ELF-1 (cell line): ENCODE measurements around the gene TRIM59.
A peak's percentile ranks its signal among the peaks of the same experiment; 100 is the strongest.

Source experiments
- DNase-seq: peaks from one replicate; pipeline ENCODE4 v3.0.0-alpha.2; 2016; ENCODE audit warnings: low read depth, low spot score

TRIM59 gene, protein sequence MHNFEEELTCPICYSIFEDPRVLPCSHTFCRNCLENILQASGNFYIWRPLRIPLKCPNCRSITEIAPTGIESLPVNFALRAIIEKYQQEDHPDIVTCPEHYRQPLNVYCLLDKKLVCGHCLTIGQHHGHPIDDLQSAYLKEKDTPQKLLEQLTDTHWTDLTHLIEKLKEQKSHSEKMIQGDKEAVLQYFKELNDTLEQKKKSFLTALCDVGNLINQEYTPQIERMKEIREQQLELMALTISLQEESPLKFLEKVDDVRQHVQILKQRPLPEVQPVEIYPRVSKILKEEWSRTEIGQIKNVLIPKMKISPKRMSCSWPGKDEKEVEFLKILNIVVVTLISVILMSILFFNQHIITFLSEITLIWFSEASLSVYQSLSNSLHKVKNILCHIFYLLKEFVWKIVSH

DNA sequence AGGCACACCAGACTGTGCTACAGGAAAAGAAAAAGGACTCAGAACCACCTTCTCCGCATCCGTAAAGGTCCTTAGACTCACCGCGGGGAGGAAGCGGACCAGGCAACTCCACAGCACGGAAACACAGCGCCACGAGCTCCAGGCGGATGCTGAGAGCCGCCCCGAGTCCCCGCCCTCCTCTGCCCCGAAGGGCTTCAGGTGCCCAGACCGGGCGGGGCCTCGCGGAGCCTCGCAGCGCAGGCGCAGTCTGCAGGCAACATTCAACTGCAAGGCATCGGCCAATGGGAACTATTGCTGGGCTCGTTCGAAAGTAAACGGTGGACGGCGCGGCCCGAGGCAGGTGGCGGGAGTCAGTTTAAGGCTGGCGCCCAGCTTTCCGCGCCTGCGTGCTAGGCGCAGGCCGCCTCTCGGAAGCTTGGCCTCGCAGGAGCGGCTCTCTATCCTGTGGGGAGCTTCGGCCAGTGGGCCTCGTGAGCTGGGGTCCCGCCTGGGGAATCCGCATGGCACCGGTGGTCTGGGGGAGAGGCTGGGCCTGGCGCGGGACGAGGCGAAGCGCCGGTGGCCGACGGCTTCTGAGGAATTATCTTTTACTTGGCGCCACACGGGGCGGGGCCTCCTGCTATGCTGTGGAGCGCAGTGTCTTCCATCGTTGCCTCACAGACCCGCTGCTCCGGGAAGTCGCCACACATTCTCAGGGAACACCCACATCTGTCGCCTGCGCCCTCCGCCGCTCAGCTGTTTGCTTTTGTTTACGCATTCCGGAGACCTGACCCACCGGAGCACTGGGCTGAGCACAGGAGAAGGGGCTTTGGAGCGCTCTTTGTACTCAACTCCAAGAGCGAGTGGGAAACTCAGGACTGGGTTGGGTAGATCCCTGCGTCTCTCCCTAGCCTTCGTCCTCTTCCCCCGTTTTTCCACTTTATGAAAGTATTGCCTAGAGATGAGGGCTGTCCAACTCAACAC lies at the start of gene TRIM59:
TRIM59 (minus strand) TSS at position 151 of the 963 bp plus-strand sequence. CDS start 10,603 bp downstream, outside the sequence.
- peak; percentile 99 for DNase-seq

DNA sequence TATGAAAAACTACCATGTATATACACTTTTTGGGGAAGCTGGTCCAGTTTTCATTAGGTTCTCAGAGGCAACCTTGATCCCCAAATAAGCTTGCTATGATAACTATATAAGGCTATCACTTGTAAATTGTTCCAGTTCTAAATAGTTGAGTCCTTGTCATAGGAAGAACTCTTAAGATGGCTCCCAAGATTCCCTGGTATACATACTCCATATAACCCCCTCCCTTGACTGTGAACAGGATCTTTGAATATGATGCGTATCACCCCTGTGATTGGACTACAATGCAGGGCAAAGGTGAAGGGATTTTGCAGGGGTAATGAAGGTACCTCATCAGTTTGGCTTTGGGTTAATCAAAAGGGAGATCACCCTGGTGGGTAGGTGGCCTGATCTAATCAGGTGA lies 48.6 kb upstream of the TRIM59 start:
- no peak for DNase-seq

DNA sequence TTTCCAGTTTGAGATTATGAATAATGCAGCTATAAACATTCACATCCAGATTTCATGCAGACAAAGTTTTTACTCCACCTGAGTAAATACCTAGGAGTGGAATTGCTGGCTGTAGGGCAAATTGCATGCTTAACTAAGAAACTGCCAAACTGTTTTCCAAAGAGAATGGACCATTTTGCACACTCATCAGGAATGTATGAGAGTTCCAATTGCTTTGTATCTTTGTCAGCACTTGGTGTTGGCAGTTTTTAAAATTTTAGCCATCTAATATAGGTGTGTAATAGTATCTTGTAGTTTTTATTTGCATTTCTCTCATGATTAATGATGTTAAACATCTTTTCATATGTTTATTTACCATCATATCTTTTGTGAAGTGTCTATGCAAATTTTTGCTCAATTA lies 40.6 kb upstream of the TRIM59 start:
- DNase-seq, result no peak

DNA sequence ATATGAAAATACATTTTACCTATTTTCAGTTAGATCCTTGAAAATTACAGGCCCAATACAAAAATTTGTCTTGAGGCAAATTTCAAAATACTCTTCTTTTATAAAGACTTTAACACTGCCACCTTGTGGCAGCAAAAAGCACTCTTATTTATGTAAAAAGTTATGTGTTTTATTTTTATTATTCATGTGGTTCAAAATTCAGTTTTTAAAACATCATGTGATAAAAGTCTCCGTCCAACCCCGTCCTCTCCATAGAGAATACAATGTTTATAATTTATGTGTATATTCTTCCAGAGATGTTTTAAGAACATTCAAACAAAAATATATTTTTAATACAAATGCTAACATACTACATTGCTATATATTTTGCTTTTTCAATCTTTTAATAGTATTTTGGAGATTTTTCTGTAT lies 36.9 kb upstream of the TRIM59 start:
- no peak for DNase-seq

DNA sequence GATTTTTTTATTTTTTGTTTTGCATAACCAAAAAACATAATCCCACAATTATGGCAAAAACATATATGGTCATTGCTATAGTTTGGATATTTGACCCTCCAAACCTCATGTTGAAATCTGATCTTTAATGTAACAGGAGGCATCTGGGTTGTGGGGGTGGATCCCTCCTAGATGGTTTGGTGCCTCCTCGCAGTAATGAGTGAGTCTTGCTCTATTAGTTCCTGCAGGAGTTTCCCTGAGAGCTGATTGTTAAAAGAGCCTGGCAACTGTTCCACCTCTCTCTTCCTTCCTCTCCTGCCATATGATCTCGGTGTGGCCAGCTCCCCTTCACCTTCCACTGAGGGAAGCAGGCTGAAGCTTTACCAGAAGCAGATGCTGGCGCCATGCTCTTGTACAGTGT lies 33.2 kb upstream of the TRIM59 start:
- no peak for DNase-seq

DNA sequence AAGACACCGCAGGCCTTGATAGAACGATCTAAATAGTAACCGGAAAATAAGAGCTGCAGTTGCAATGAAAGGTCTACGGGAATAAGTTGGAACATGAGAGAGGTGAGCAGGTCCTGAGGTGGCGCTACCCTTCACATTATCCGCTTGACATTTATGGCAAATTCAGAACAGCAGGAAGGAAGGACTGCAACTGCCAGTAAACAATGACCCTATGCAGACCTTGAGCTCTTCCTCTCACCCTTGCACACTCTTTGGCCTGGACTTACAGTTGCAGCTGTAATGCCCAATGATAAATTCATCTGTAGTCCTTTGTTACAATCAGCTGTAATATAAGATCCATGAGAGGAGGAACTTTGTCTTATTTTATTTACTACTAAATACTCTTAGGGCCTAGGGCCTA lies 32.3 kb upstream of the TRIM59 start:
- DNase-seq, result no peak

DNA sequence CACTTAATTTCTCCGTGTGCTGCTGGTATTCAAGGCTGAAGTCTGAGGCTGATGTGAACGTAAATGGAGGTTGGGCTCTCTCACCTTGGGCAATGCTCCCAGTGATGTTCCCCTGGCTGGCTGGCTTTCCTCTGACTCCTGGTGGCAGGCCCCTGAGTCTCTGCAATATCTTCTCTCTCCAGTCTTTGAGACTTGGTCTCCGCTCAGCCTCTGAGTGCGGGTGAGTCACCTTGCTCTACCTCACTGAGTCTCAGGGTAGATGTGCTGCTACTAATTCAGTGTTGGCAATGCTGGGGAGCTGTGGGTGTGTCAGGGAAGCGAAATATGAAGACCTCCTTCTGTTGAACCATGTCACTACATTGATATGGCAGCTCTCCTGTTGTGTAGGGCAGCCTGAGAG lies 31.3 kb upstream of the TRIM59 start:
- DNase-seq, result peak; percentile 30

DNA sequence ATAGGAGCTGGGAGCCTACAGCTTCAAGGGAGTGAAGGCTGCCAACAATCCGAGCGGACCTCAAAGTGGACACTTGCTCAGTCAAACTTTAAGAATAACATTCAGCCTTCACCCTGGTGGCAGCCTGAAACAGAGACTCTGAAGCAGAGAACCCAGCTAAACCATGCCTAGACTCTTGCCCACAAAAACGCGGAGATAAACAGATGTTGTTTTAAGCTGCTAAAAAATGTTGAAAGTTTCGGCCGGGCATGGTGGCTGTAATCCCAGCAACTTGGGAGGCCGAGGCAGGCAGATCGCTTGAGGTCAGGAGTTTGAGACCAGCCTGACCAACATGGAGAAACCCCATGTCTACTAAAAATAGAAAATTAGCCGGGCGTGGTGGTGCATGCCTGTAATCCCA lies 29.8 kb upstream of the TRIM59 start:
- no peak for DNase-seq

DNA sequence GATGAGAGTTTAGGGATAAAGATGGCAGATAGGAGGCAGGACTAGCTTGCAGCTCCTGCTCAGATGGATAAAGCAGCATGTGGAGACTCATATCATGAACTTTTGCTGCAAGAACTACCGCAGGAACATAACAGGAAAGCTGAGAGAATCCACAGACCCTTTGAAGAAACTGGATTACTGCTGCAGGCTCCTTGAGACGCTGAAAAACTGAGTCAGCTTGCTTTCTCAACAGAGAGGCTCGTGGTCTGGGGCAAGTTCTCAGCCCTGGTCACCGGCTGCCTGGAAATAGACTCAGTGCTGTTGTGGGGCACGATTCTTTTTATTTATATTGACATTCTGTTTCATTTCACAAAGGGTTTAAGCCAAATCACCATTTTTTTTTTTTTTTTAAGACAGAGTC lies 28.8 kb upstream of the TRIM59 start:
- DNase-seq, result no peak

DNA sequence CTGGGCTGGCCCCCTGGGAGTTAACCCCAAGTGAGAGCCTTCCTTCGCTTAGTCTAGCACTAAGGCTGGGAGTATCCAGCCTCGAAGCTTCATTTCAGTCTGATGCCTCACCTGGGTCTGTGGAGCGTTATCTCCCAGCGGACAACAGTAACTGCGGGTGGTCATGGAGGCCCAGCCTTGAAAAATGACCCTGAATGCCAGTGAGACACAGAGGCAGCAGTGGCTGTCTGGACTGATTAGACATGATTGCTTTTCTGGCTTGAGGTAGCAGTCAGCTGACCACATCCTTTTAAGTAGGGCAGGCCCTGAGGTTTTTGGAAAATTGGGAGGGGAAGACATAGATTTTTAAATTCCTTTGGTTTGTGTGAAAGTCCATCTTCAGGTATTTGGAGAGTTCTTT lies 28.2 kb upstream of the TRIM59 start:
- no peak for DNase-seq

DNA sequence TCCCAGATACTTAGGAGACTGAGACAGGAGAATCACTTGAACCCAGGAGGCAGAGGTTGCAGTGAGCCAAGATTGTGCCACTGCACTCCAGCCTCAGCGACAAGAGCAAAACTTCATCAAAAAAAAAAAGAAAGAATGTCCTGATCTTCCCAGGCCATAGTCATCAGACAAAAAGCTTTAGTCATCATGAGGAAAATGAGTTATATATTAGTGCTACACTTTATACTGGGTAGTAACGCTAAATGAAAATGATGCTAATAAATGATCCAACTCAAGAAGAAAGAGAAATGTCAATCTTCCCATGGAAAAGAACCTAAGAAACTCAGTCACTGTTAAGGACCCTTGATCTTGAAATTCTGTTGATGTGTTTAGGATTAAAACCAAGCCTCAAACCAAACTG lies 26.3 kb upstream of the TRIM59 start:
- DNase-seq, result no peak

DNA sequence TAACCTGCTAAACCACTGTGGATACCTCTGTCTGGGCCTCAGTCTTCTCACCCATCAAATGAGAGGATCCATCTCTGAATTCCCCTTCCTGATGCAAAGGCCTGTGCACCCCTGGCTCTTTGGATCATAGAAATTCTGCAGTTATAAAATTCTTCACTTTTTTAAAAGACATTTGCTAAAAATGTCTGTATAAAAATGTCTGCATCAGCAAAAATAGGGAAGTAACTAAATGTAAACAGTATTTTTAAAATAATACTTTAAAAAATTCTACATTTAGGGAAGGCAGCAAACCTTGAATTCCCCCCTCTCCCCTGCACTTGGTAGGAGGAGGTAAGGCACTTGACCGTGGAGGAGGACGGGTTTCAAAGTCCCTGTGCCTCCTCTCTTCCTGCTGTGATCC lies 25.6 kb upstream of the TRIM59 start:
- no peak for DNase-seq

DNA sequence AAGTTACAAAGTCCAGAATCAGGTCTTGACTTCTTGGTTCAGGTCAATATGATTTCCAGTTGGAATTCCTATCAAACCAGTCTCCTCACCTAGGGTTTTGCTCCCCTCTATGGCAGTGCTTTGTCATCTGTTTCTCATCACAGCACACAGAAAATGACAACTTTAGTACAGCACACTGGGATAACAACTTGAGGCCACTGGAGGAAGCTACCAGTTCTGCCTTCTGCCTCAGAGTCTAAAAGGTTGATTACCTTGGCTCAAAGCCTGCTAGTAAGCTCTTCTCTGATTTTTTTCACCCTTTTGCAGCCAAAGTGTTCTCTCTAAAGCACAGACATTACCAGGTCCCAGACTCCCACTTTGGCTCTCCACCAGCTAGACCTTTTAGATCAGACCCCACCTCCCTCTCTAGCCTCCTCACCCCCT lies 24.8 kb upstream of the TRIM59 start:
- no peak for DNase-seq

DNA sequence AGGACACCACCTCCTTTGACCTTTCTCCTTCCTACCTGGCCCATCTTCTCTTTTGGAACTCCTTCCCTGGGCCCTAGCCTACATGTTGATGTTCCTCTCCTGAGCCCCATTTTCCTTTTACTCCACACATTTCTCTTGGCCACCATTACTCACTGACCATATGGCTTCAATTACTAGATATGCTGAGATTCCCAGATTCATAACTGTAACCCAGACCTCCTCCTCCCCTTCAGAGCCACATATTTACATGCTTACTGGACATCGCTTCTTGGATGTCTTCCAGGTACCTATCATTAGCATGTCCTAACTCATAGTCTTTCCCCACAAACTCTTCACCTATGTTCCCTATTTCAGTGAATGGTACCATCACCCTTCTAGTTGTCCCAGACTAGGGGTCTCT lies 24.4 kb upstream of the TRIM59 start:
- no peak for DNase-seq

DNA sequence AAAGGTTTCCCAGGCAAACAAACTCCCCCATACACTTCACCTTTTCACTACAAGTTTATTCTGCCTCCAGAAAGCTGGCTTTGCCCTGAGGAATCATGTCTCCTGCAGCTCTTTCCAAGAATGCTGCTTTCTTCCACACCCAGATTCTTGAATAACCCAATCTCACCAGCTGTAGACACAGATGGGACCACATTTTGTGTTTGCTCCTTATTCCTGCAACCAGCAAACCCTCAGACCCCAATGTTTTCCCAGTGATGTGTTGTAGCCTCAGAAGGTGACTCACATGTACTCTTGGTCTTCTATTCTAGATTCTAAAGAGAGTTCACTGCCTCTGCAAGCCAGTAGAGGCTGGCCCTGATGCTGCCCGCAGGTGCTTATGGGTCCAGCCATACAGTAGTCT lies 23.6 kb upstream of the TRIM59 start:
- DNase-seq, result no peak

DNA sequence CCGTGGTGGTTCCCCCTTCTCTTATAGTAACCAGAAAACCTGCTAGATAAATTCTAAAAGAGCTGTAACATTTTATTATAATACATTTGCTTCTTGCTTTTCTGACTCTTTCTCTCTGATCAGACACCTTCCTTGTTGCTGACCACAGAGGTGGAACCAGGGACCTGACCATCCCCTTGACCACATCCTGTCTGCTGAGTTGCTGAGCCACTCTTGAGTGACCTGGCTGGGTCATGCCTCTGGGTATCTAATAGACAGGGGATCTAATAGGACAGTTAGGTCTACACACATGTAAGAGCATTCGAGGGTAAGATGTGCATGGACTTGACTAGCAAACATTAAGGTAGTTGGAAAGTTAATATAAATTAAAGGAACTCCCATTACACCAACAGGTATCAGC lies 22.8 kb upstream of the TRIM59 start:
- DNase-seq, result no peak

DNA sequence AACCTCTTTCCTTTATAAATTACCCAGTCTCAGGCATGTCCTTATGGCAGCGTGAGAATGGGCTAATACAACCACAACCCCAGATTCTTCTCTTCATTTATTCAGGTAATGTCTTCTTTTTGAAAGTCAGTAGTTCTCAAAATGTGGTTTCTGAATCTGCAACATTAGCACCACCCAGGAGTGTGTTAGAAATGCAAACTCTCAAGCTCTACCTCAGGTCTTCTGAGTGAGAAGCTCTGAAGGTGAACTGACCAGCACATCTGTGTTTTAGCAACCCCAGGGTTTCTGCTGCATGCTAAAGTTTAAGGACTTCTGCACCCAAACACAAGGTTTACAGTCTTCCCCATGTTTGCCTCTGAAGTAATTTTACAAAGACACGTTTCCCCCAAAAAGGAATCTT lies 22.3 kb upstream of the TRIM59 start:
- DNase-seq, result no peak

DNA sequence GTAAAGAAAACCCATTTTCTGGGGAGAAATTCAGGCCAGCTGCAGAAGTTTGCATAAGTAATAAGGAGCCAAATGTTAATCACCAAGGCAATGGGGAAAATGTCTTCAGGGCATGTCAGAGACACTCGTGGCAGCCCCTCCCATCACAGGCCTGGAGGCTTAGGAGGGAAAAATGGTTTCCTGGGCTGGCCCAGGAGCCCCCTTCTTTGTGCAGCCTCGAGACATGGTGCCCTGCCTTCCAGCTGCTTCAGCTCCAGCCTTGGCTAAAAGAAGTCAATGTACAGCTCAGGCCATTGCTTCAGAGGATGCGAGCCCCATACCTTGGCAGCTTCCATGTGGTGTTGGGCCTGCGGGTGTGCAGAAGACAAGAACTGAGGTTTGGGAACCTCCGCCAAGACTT lies 20.6 kb upstream of the TRIM59 start:
- no peak for DNase-seq

DNA sequence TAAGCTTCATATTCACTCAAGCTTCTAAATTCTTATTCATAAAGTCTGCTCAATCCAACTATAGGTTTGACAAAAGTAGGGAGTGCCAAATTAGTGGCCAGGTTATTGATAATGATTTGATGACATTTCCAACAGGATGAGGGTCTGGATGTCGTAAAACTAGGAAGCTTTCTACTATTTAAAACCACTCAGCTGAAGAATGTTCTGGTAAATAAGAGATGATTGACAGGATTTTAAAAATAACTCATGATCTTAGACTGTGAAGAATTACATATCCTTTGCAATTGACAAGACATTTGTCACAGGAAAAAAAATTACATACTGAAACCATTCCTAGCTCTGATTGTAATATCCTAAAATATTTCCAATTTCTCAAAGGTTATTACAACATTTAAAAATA lies 15.4 kb upstream of the TRIM59 start:
- DNase-seq, result no peak

DNA sequence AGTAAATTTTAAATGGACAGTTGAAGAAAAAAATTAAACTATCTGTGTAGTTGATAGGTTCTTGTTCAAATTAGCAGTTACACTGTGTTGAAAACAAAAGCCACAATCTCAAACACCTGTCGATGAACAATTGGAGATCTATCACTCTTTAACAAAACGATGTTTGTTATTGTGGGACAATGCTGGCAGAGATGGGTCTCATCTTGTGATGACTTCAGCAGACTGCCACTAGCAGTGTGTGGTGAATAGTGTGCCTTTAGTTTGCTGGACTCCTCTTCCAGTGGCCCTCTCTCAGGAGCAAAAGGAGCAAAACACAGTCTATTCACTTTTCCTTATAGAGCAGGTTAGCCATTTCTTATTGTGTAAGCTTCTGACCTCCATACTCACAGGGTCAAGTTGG lies 14.7 kb upstream of the TRIM59 start:
- DNase-seq, result no peak

DNA sequence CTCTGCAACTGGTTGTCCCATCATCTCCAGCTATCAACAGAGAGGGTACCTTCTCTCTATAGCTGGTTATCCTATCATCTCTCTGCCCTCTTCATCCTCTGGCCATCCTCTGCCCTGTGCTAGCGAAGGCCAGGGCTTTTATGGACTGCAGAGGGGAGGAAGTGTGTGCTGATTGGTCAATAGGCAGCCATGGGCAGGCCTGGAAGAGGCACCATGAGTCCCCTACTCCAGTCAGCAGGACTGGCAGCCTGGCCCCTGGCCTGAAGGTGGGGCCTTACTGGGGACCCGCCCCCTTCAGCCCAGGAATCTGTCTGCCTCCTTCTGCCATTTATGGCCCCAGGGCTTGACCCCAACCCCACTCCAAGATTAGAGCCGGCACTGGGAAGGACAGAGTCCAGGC lies 10.4 kb upstream of the TRIM59 start:
- no peak for DNase-seq

DNA sequence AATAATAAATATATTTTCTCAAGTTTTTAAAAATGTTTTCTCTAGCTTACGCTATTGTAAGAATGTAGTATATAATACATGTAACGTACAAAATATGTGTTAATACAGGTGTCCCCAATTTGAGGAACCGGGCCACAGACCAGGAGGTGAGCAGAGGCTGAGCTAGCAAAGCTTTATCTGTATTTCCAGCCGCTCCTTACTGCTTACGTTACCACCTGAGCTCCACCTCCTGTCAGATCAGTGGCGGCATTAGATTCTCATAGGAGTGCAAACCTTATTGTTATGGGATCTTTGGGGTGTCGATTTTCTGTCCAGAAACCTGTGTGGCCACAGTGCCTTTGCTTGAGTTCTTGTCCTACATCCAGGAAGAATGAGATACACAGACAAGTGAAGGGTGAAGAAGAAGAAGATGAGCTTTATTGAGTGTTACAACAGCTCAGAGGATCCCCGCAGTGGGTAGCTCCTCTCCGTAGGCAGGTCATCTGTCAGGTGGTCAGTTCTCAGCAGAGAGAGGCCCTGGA lies 9.9 kb upstream of the TRIM59 start:
- no peak for DNase-seq

DNA sequence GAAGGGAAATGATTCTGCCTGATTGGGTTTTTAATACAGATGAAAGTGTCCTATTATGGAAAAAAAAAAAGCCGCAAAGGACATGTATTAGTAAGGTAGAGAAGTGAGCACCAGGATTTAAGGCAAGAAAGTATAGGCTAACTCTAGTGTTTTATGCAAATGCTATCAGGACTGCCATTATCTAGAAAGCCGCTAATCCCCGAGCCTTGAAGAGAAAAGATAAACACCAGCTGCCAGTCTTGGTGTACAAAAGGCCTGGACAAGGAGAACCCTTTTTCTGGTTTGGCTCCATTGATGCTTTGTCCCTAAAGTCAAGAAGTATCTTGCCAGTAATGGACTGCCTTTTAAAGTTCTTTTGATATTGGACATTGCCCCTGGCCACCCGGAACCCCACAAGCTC lies 8.6 kb upstream of the TRIM59 start:
- DNase-seq, result no peak
